ENCODE data around the gene RNASE8.

The RNASE8 gene

DNA sequence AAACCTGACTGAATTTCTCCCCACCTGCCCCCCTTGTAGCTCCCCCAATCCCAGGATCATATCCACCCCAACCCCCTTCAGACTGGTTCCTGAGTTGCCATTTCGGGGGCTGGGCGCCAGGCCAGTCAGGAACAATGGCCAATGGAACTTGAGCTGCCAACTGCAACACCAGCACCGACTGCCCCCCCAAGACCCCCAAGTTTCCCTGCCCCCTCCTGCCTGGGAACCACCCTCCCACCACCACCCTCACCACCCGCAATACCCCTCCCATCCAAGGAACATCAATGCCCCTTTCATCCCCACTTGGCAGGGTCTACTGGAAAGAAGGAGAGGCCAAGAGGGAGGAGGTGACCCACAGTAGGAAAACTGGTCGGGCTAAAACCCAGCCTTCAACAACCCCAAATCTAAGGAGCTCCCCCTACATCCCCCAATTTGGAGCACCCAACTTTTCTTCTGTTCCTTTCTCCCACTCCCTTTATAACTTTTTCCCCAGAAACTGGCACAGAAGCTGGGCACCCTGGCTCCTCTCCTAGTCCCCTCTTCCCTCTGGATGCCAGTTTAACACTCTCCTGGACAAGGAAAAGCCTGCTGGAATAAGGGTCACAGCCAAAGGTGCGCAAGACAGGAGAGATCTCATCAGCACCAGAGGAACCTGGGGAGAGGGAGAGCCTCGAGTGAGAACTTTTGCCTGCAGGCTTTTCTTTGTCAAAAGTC lies 31.2 kb upstream of the RNASE8 start:
- Histone ChIP-seq H3K4me3 (ENCODE audit: low read depth, low read length) (no peak overlapping the region), H3K36me3 (replicated peaks) (no peaks in the 10 kb centered on the region), H3K27me3 (replicated peaks) (peaks cover 27% of the 10 kb centered on the region), H3K27ac (no peak overlapping the region)
- in situ Hi-C loops (cut with HindIII; ENCODE audit: low pct_ligation_motif_present, low sequenced_read_pairs), result no loop called here
- TF ChIP-seq, protein P1, sequence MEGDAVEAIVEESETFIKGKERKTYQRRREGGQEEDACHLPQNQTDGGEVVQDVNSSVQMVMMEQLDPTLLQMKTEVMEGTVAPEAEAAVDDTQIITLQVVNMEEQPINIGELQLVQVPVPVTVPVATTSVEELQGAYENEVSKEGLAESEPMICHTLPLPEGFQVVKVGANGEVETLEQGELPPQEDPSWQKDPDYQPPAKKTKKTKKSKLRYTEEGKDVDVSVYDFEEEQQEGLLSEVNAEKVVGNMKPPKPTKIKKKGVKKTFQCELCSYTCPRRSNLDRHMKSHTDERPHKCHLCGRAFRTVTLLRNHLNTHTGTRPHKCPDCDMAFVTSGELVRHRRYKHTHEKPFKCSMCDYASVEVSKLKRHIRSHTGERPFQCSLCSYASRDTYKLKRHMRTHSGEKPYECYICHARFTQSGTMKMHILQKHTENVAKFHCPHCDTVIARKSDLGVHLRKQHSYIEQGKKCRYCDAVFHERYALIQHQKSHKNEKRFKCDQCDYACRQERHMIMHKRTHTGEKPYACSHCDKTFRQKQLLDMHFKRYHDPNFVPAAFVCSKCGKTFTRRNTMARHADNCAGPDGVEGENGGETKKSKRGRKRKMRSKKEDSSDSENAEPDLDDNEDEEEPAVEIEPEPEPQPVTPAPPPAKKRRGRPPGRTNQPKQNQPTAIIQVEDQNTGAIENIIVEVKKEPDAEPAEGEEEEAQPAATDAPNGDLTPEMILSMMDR (IDR thresholded peaks at IDR 0.05; ENCODE audit: low read depth, low read length, missing control alignments), result no peak
- no peak for DNase-seq

DNA sequence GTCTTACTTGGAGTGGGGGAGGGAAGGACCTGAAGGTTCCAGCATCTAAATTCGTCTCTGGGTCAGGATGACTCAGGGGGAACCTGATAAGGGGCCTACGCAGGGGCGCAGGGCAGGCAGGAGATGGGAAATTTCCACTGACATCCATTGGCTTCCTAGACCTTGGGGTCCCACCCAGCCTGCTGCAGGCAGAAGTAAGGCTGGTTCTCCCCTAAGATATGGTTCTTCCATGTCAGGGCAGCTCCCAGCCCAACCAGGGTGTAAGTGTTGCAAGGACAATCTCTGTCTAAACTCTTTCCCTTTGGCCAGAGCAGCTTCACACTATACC lies 30.7 kb upstream of the RNASE8 start:
- H3K27me3 ChIP-seq (replicated peaks), result peaks cover 22% of the 10 kb centered on the region
- no peaks in the 10 kb centered on the region for H3K36me3 ChIP-seq (replicated peaks)
- no peak overlapping the region for H3K27ac ChIP-seq
- TF ChIP-seq, protein P1 (IDR thresholded peaks at IDR 0.05; ENCODE audit: low read depth, low read length, missing control alignments), result no peak
- DNase-seq, result no peak
- in situ Hi-C loops (cut with HindIII; ENCODE audit: low pct_ligation_motif_present, low sequenced_read_pairs), result no loop called here
- no peak overlapping the region for H3K4me3 ChIP-seq (ENCODE audit: low read depth, low read length)

DNA sequence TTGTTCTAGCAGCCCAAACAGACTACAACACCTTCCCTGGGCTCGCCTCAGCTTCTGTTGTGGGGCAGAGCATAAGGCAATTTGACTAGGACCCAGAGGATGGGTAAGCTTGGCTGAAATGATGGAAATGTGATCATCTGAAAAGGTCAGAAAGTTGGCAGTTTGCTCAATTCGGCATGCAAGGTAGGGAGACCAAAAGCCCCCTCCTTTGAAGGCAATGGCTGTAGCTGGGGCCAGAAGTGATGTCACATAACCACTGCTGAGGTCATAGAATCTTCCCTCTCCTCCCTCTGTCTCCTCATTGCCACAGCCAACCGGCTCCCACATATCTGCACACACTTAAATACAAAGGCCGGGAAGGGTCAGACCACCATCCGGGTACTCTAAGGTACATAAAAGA lies 27.7 kb upstream of the RNASE8 start, which contains the start of gene TPPP2:
Gene TPPP2 (plus strand): TSS at position 301 of the 400 bp plus-strand sequence. CDS start 365 bp downstream, outside the sequence.
- Histone ChIP-seq H3K27ac (no peak within 1 kb of the TSS), H3K27me3 (replicated peaks) (peaks cover 5% of the 10 kb centered on the region), H3K4me3 (ENCODE audit: low read depth, low read length) (no peak within 1 kb of the TSS), H3K36me3 (replicated peaks) (no peaks in the 10 kb centered on the region)
- in situ Hi-C loops (cut with HindIII; ENCODE audit: low pct_ligation_motif_present, low sequenced_read_pairs), result no loop called here
- TF ChIP-seq, protein P1 (IDR thresholded peaks at IDR 0.05; ENCODE audit: low read depth, low read length, missing control alignments), result no peak
- no peak for DNase-seq

DNA sequence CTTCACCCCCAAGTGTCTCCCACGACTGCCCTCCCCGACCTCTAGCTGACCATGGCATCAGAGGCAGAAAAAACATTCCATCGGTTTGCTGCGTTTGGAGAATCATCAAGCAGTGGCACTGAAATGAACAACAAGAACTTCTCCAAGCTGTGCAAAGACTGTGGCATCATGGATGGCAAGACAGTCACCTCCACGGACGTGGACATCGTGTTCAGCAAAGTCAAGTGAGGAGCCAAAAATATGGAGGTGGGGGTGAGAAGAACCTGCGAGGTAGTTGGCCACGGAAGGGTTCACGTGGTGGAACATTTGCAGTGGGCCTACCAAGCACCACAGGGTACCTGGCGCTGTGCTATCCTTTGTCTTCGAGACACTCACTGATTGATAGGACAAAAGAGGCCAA lies 27.1 kb upstream of the RNASE8 start:
- DNase-seq, result no peak
- Histone ChIP-seq H3K36me3 (replicated peaks) (no peaks in the 10 kb centered on the region), H3K4me3 (ENCODE audit: low read depth, low read length) (no peak overlapping the region), H3K27me3 (replicated peaks) (peaks cover 2% of the 10 kb centered on the region), H3K27ac (no peak overlapping the region)
- in situ Hi-C loops (cut with HindIII; ENCODE audit: low pct_ligation_motif_present, low sequenced_read_pairs), result no loop called here
- TF ChIP-seq, protein P1 (IDR thresholded peaks at IDR 0.05; ENCODE audit: low read depth, low read length, missing control alignments), result no peak

DNA sequence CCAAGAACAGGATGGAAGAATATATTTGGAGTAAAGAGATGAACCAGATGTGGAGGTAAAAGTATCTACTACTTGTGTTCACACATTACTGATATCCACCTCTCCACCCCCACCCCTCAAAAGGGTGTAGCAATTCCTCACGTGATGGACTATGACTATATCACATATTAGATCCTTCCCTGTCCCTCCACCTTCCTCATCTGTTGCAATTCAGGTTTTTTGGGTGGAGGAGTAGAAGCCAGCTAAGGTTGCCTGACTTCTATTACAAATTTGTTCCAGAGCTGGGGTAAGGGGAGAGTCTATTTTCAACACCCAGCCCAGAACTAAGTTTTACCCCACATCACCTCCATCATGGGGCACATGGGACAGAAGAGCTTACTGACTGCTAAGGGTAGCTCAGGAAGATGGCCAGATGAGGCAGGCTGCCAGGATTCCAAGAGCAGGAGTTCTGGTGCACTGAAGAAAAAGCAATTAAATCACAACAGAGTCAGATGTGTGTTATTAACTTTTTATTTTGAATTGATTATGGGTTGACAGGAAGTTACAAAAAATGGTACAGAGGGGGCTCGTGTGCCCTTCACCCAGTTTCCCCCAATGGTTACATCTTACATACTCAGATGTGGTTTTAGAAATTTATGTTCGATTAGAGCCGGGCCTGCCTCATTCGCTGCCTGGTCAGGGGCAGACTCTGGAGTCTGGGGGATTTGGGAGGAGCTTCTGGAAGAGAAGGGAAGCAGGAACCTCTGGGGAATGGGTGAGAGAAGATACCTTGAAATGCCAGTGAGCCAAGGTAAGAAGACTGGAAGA lies 25.1 kb upstream of the RNASE8 start:
- in situ Hi-C loops (cut with HindIII; ENCODE audit: low pct_ligation_motif_present, low sequenced_read_pairs), result no loop called here
- no peak overlapping the region for H3K27ac ChIP-seq
- peaks cover 2% of the 10 kb centered on the region for H3K27me3 ChIP-seq (replicated peaks)
- H3K4me3 ChIP-seq (ENCODE audit: low read depth, low read length), result no peak overlapping the region
- no peaks in the 10 kb centered on the region for H3K36me3 ChIP-seq (replicated peaks)
- TF ChIP-seq, protein P1 (IDR thresholded peaks at IDR 0.05; ENCODE audit: low read depth, low read length, missing control alignments), result no peak
- no peak for DNase-seq

Measured in brain microvascular endothelial cell (primary cell).